GM12891 (cell line): ENCODE measurements around the gene MMP1.

Experiments
- POLR2A ChIP-seq: IDR thresholded peaks from 2 replicates; pipeline ENCODE4 v1.6.1; 2011; ENCODE audit warnings: low read depth, low read length, control low read depth
- SPI1 ChIP-seq: IDR thresholded peaks from 2 replicates; pipeline ENCODE4 v1.6.1; 2011; ENCODE audit warnings: low read depth, low read length, control low read depth
- TAF1 ChIP-seq: IDR thresholded peaks from 2 replicates; pipeline ENCODE4 v1.6.1; 2011; ENCODE audit warnings: low read depth, low read length, control low read depth

DNA sequence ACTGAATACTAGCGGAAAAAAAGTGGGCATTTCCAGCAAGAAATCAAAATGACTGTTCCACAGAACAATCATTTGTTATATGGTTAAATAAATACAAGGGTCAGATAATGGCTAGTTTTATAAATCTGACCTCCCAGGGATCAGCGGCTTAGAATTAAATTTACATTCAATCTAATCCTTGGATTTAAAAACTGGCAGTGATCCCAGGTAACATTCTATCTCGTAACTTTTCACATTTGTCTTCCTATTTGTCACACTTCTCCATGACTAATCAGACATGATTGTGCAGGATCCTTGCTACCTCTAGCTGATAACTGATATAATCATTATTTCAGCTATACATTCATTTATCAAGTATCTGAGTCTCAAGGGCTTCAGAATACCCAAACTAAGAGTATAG, 48.3 kb upstream of the MMP1 start:
- TF ChIP-seq POLR2A (no peak), SPI1 (no peak), TAF1 (no peak)
